ENCODE results near the gene PARK7.

DNA sequence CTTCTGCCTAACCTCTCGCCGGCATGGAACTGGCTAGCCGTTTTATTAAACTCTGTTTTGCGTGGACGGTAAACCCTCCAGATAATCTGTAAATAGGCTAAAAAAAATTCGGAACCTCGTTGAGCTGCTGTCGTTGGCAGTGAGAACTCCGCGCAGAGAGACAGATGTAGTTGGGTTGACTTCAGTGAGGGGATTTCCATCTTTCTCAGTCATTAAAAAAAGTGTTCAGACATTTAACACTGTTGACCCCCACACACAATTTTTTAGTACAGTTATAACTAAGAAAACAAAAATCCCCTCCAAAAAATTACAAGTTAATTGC lies 464 bp downstream of the PARK7 start:
- TF ChIP-seq POLR2A (IDR thresholded peaks at IDR 0.05), result no peak
- no peak for TF ChIP-seq CTCF (IDR thresholded peaks at IDR 0.05)

All from Peyer's patch (tissue), 4 donors.